ENCODE measurements around the gene PLOD1.
"Not testable (repeated sequence)": the region's sequence is repeated elsewhere in the genome, so short reads cannot be mapped to it uniquely, and the experiment has no call there.

The PLOD1 gene

DNA sequence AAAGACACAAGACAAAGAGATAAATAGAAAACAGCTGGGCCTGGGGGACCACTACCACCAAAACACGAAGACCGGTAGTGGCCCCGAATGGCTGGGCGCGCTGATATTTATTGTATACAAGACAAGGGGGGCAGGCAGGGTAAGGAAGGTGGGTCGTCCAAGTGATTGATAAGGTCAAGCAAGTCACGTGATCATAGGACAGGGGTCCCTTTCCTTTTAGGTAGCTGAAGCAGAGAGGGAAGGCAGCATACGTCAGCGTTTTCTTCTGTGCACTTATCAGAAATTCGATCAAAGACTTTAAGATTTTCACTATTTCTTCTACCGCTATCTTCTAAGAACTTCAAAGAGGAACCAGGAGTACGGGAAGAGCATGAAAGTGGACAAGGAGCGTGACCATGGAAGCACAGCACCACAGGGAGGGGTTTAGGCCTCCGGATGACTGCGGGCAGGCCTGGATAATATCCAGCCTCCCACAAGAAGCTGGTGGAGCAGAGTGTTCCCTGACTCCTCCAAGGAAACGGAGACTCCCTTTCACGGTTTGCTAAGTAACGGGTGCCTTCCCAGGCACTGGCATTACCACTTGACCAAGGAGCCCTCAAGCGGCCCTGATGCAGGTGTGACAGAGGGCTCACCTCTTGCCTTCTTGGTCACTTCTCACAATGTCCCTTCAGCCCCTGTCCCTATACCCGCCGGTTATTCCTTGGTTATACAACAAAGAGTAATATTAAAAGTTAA, 21.9 kb upstream of the PLOD1 start:
- DNase-seq (ENCODE audit: low read depth): not testable (repeated sequence)

DNA sequence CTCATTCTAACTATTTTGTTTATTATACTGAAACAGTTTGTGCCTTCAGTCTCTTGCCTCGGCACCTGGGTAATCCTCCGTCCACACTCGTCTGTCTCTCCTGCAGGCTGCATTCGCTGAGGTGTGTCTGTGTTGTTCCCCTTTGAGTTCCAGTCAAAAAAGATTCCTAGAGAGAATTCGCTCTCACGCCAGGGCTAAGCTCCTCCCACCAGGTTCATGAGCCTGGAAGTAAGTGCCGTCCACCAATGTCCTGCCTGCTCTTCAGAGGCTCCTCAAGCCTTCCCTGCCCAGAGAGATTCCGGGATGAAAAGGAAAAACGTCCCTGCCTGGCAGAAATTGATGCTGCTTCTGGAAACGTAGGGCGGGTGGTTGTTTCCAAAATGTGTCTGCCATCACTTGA, 21.2 kb upstream of the PLOD1 start:
- no peak for DNase-seq (ENCODE audit: low read depth)

DNA sequence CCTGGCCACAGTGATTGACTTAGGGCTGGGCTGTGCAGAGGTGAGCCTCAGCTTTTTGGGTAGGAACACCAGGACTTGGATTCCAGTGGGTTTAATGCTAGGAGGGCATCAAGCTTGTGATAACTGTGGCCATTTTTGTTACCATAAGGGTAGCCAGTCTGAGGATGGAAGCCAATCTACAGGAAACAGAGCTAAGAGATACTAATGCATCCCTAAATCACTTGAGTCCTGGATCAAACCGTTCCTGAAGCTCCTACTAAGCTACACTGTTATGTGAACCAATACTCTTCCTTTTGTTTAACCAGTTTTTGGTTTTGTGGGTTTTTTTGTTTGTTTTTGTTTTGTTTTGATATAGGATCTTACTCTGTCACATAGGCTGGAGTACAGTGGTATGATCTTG, 20.5 kb upstream of the PLOD1 start:
- DNase-seq (ENCODE audit: low read depth): no peak

DNA sequence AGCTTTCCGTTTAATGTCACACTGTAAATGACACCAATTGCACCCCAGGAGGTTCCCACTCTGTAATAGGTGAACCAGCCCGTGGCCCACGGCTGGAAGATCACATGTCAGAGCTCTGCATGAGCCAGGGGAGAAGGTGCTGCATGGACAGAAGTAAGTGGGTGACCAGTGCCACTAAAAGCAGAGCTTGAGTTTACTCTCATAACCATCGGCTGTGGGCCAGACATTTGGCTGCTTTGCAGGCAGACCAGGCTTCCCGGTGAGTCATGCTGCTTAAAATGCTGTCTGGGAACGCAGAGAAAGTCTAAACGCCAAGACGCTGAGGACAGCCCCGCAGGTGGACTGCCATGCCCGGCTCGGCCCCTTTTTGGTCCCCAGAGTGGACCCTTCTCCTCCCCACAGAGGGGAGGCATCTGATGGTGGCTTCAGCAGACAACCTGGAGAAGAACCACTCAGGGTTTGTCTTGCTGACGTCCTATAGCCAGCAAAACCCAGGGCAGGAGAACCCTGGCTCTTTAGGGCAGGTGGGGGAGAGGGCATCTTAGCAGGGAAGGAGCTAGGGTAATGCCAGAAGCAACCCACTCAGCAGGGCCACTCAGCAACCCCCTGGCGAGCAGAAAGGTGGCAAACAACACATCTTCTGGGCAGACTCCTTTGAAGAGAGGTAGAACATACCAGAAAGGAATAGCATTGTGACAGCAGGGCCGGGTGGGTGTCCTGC, 15.6 kb upstream of the PLOD1 start:
- DNase-seq (ENCODE audit: low read depth): no peak

DNA sequence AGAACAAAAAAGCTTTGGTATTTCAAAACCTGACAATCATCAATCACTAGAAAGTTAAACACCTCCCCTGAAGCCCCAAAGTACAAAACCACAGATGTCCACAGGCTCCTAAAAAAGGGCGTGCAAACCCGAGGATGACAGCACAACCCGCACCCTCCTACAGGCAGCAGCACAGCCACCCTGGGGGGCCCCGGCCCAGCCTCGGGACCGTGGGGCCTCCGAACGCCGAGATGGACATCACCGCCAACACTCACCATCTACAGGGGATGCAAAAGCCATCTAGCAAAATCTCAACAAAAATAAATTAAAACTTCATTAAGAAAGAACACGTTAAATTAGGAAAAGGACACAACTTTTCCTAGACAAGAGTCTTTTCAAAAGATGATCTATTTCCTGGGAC, 14.9 kb upstream of the PLOD1 start:
- DNase-seq (ENCODE audit: low read depth): no peak

DNA sequence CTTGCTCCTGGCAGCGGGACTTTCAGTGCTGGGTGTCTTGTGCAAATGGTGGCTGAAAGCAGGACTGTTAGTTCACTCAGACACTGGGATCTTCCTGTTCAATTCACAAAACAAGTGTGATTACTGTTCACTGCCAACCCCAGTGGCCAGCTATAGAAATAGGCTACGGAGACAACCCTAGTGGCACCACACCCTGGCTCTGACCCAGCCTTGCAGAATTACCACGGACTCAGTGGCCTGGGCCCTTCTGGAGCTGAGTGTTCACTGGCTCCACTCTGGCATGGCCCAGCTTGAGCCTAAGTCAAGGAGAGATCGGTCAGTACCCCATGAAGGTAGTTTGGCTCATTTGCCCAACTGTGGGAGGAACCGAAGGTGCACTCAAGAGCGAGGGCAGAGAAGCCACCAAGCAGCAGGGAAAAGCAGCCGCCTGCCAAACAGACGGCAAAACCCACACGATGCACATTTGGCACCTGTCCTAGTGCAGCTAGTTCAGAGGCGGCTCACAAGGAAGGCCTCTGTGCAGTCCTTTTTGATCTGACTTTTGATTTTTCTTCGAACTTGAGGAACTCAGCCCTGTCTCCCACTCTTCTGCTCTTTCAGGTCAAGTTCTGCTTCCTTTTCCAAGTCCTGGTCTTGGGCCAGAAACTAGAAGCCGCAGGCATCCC, 14.1 kb upstream of the PLOD1 start:
- DNase-seq (ENCODE audit: low read depth): no peak

DNA sequence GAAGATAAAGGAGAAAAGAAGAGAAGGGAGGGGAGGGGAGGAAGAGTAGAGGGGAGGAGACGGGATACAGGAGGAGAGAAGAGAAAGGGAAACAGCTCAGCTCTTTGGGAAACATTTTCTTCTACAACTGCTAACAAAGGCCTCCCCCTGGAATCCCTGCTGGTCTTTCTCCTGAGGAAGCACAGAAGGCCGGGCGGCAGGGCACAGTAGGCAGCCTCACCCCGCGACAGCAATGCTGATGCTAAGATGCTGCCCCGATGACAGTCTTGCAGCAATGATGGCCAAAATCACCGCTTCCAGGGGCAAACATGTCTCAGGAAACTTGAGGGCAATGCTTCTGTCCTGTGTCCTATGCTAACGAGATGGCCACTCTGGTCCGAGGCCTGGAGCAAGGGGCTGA, 13.5 kb upstream of the PLOD1 start:
- DNase-seq (ENCODE audit: low read depth): no peak

DNA sequence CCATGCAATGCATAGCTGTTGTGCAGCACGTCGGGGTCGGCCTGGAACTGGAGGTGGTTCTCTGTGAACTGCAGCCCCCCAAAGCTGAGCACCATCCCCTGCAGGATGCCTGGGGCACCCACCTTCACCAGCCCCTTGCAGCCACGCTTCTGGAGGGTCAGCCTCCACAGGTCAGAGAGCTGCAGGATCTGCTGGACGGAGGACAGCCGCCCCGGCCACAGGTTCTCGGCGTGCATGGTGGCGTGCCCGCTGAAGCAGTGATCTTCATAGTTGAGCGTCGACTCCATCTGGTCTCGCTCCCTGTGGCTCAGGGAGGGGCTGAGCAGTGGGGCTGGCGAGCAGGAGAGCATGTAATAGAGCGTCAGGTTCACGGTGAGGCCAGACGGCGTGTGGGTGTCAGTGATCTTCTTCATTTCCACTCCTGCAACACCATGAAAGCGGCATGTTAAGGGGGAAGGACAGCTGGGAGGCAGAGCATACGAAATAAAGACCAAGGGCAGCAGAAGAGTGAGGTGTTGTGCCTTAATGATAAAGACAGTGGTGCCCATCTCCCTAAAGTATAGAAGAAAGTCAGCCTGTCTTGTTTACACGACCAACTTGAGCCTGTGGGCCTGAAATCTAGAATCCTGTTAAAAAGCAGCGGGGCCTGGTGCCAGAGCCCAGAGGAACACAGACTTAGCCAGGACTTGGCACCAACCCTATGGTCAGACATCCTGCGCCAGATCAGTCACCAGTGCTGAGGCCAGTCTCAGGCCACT, 11.3 kb upstream of the PLOD1 start:
- no peak for DNase-seq (ENCODE audit: low read depth)

DNA sequence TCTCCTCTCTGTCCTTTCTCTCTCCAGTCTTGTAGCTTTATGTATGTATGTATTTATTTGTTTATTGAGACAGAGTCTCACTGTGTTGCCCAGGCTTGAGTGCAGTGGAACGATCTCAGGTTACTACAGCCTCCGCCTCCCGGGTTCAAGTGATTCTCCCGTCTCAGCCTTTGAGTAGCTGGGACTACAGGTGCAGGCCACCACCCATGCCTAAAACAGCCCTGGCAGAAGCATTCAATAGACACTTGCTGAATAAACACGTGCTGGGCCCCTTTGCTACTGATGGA, 10.7 kb upstream of the PLOD1 start:
- no peak for DNase-seq (ENCODE audit: low read depth)

DNA sequence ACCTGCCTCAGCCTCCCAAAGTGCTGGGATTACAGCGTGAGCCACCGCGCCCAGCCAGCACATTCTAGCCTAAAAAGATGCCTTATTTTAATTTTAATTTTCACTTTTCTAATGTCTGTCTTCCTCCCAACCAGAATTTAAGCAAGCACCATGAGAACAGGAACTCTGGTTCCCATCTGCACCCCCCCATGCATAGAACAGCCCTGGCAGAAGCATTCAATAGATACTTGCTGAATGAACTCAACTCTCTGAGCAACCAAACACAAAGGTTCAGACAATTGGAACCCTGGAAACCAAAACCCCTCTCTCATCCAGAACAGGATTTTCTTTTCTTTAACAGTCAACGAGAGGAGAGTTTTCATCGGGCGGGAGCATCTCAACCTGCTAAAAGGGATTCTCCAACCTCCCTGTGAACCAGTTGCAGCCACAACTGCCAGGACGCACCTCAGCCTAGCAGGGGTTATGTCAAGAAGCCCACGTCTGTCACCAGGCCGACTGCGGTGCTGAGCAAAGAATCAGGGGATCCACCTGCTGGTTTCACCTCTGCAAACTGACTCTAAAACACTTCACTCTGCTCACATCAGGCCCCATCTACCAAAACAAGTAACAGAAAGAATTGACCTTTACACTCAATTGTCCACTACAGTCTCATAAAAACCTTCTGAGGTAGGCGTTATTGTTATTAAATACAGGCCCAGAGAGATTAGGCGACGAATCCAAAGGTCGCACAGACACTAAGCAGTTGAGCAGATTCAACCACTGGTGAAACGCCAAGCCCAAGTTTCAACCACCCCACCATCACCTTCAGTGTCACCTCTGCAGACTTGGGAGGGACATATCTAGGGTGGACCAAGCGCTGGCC, 10.0 kb upstream of the PLOD1 start:
- no peak for DNase-seq (ENCODE audit: low read depth)

DNA sequence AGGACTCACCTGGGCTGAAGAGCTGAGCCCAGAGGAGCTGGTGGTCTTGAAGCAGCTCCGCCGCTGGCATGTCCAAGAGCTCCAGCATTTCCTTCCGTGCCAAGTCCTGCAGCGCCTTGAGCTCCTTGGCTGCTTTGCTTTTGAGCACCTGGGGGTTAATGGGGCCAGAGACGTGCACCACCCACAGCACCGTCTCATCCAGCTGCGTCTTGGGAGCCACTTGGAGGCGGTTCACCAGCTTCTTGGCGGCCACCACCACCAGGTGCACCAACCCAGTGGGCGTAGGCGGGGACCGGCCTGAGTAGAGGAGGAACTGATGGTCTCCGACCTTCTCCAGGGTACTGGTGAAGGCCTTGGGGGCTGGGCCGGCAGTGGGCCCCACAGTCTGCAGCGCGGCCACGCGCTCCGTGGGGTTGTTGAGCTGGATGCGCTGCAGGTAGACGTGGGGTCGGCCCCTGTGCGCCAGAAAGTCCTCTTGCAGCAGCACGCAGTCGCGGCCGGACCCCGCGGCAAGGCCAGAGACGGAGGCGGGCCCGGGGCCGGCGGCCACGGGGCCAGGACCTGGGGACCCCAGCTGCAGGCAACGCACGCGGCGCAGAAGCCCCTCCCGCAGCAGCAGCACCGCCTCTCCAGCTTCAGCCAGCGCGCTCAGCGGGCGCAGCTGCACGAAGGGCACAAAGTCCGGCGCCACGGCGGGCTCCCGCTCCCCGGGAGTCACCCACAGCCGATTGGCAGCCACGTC, 9.2 kb upstream of the PLOD1 start:
- DNase-seq (ENCODE audit: low read depth): not testable (repeated sequence)

DNA sequence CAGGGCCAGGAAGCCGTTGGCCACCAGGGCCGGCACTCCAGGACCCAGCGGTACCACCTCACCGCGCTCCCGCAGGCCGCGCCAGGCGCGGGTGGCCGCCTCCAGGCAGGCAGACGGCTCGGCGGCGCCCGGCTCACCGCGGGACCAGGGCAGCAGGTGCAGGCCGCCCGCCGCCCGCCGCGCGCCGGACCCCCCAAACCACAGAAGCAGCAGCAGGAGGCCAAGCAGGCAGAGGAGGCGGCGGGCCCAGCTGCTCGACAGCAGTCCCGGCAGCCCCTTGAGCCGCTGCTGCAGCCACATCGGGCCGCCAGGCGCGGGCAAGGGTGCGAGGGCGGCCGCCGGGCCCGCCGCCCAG, 8.6 kb upstream of the PLOD1 start:
- no peak for DNase-seq (ENCODE audit: low read depth)

DNA sequence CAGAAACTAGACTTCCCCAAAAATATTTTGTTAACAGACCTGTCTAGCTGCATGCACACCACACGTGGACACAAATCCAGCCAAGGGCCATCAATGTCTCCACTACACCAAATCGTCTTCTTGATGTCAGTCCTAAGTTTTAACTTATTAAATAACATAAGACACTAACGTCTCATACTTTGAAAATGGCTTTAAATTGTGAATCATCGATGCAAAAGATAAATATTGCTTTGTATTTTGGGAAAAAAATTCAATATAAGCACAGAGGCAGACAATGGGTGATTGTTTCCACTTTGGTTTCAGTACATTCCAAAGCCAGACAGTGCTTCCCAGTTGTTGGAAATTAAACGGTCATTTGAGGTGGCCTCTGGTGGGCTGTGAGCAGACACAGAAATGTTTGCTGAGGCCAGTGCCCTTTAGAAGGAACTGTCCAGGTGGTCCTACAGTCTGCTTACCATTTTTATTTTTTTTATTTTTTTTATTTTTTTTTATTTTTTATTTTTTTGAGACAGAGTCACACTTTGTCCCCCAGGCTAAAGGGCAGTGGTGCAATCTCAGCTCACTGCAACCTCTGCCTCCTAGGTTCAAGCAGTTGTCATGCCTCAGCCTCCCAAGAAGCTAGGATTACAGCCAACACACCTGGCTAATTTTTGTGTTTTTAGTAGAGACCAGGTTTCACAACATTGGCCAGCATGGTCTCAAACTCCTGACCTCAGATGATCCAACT, 6.5 kb upstream of the PLOD1 start:
- DNase-seq (ENCODE audit: low read depth): no peak

DNA sequence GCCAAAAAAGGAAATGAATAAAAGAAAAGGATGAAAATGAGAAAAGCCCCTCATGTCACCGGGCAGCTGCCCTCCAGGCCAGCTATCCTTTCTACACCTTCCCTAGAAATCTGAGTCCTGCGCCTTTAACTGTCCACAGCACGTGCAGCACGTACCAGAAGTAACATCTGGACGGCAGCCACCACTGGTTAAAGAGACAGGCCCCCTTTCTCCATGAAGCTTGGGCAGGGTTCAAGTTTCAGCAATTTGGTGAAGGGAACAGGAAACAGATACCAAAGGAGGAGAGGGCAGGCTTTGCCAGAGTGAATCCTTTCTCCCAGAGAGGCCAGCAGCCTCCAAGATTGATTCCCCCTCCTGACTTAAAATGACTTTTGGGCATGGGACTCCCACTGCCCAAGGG, 4.7 kb upstream of the PLOD1 start:
- no peak for DNase-seq (ENCODE audit: low read depth)

DNA sequence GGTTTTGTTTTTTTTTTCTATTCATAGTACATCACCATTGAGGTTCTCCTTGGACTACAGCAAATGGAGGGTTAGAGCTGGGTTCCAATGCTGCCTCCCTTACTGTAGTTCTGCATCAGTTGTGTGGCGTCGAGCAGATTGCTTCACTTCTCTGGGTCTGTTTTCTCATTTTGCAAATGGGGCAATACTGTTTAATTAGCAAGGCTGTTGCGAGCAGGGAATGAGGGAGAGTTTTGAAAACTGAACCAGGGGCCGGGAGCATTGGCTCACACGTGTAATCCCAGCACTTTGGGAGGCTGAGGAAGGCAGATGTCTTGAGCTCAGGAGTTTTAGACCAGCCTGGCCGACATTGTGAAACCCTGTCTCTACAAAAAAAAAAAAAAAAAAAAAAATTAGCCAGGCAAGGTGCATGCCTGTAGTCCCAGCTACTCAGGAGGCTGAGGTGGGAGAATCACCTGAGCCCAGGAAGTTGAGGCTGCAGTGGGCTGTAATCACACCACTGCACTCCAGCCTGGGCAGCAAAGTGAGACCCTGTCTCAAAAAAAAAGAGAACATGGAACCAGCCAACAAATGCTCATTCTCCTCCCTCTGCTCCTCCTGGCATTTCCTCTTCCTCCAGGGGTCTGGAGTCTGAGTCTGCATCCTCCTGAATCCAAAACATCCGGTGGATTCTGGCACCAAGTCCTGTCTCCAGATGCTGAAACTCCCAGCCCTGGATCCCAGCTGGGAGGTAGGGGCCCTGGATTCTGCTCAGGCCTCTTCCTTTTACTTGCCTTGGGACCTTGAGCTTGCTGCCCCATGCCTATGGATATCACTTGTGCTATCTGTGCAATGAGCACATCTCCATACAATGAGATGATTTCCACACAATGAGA, 3.7 kb upstream of the PLOD1 start:
- DNase-seq (ENCODE audit: low read depth): no peak

DNA sequence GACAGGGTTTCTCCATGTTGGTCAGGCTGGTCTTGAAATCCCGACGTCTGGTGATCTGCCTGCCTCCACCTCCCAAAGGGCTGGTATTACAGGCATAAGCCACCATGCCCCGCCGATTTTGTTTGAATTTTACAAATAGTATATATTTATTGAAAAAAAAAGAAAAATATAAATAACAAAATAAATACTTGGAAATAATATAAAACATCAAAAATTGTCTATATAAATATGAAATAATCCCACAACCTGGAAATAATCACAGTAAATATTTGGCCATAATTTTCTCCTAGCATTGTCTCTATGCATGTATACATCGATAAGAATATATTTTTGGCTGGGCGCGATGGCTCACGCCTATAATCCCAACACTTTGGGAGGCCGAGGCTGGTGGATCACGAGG, 2.7 kb upstream of the PLOD1 start:
- DNase-seq (ENCODE audit: low read depth): no peak

DNA sequence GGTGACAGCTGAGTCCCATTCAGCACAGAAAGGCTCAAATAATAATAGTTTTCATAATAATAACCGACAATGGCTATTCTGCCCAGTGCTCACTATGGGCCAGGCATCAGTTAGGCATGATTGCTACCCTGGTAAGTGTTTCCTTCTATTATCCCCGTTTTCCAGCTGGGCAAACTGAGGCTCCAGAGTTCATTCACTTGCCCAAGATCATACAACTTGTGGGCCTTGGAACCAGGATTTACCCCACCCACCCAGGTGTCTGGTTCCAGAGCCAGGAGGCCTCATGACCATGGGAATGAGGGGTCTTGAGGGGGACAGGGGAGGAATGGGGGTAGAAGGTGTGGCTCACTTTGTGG, 518 bp downstream of the PLOD1 start:
- no peak for DNase-seq (ENCODE audit: low read depth)

DNA sequence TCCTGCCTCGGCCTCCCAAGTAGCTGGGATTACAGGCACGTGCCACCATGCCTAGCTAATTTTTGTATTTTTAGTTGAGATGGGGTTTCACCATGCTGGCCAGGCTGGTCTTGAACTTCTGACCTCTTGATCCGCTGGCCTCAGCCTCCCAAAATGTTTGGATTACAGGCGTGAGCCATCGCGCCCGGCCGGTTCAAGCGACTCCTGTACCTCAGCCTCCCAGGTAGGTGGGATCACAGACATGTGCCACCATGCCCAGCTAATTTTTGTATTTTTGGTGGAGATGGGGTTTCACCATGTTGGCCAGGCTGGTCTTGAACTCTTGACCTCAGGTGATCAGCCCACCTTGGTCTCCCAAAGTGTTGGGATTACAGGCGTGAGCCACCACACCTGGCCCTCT, 1.2 kb downstream of the PLOD1 start:
- DNase-seq (ENCODE audit: low read depth): not testable (repeated sequence)

DNA sequence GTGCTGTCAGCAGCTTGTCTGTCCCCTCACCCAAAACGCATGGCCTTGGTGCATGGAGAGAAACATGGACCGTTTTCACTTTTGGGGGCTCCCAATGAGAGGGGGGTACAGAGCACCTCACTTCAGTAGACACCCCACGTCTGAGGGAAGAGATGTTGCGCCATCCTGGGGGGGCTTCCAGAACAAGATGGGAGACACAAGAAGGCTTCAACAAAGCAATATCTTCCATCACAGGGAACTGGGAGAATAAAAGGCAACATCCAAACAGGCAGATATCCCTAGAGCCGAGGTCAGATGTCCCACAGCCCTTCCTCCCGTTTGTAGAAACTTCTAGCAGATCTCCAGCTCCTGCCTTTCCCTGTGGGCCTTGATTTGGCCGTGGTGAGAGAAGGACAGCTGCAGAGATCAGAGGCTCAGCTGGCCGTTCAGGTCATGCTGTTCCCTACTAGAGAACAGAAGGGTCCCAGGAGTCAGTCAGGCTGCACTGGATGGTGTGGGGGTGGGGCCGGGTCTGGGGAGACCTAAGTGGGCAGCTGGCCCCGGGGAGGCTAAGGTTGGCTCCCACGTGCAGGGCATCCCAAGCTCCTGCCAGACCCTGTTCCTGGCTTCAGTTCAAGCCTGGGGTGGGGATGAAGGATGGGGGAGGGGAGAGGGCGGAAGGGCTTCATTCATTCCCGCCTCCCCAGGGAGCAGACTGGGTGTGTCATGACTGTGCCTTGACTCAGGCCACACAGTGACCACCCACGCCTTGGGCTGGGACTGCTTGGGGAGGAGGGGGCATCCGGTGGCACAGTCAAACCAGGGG, 4.4 kb downstream of the PLOD1 start:
- no peak for DNase-seq (ENCODE audit: low read depth)
